Caco-2 (cell line): ENCODE data around the gene HDAC9. TPM values are rescaled to one million over a fixed set of nuclear protein-coding genes. Genes with fewer than 3 reads are reported as not detected.

ENCODE experiments used
- BruUV-seq: library from RNA; stranded (reverse); fragments of 400-500 nt; replicated peaks from 2 replicates; lab custom pipeline; 2021; lab: Mats Ljungman, UMichigan
- CTCF ChIA-PET: fragments of 300-600 bp; sonication (Branson Sonifier 250); formaldehyde crosslinking; loops from one replicate; lab custom pipeline; 2022; ENCODE audit warnings: antibody characterized with exemption; lab: Charles Lee
- POLR2A ChIA-PET: fragments of 300-600 bp; sonication (Branson Sonifier 250); formaldehyde crosslinking; loops from one replicate; lab custom pipeline; 2022; ENCODE audit warnings: antibody characterized with exemption; lab: Charles Lee
- DNase-seq, 2 experiments: peaks; one replicate each; pipeline versions ENCODE4 v3.0.0 to v3.0.0-alpha.2; 2020 to 2022
- H3K27me3 ChIP-seq: replicated peaks from 2 replicates; pipeline ENCODE4 v1.6.0; 2011; ENCODE audit warnings: low read length; ENCODE audit not compliant: control insufficient read depth, insufficient read depth
- H3K36me3 ChIP-seq: 2 replicates; pipeline ENCODE4 v1.5.1; 2011; ENCODE audit warnings: low read length; ENCODE audit not compliant: control insufficient read depth, insufficient read depth
- H3K4me1 ChIP-seq: fragments of 250-450 bp; sonication (Bioruptor Pico); 2 replicates; pipeline ENCODE4 v1.5.1; 2020; ENCODE audit warnings: mild to moderate bottlenecking
- H3K4me3 ChIP-seq: 2 replicates; pipeline ENCODE4 v1.5.1; 2011; ENCODE audit warnings: low read depth, mild to moderate bottlenecking, control low read depth, low read length
- H3K9me3 ChIP-seq: fragments of 250-450 bp; sonication (Bioruptor Pico); 2 replicates; pipeline ENCODE4 v1.5.1; 2020; ENCODE audit warnings: mild to moderate bottlenecking, moderate library complexity
- H3K27ac Mint-ChIP-seq: one replicate; pipeline ENCODE4 v1.8.0; 2022; ENCODE audit warnings: mixed read lengths; ENCODE audit not compliant: unreplicated experiment
- H3K27me3 Mint-ChIP-seq: one replicate; pipeline ENCODE4 v1.8.0; 2022; ENCODE audit warnings: mixed read lengths; ENCODE audit not compliant: insufficient read depth, unreplicated experiment
- H3K36me3 Mint-ChIP-seq: one replicate; pipeline ENCODE4 v1.8.0; 2022; ENCODE audit warnings: mild to moderate bottlenecking, mixed read lengths; ENCODE audit not compliant: insufficient read depth, unreplicated experiment
- H3K4me1 Mint-ChIP-seq: one replicate; pipeline ENCODE4 v1.8.0; 2022; ENCODE audit warnings: low read depth, mixed read lengths; ENCODE audit not compliant: unreplicated experiment
- H3K4me3 Mint-ChIP-seq: one replicate; pipeline ENCODE4 v1.8.0; 2022; ENCODE audit warnings: mild to moderate bottlenecking, moderate library complexity, mixed read lengths; ENCODE audit not compliant: unreplicated experiment
- H3K9me3 Mint-ChIP-seq: one replicate; pipeline ENCODE4 v1.8.0; 2022; ENCODE audit warnings: mixed read lengths; ENCODE audit not compliant: unreplicated experiment
- intact Hi-C: fragments of 100-400 bp; cut with micrococcal nuclease; formaldehyde crosslinking; loops from one replicate; pipeline ENCODE4 v1.10.0; 2022; ENCODE audit not compliant: unreplicated experiment
- total RNA-seq: library from RNA; stranded (reverse); gene quantifications from 2 replicates; pipeline ENCODE4 v1.2.3, GENCODE V29; 2022
- TF ChIP-seq, protein P1 (sequence below), 2 experiments: fragments of 200-600 bp in 1 of 2; IDR thresholded peaks; 1 replicate in 1 of 2; 2 replicates in 1 of 2; pipeline versions ENCODE4 v1.5.1 to v1.8.0; 2011 to 2022; ENCODE audit warnings: antibody characterized with exemption in 1 of 2, control low read depth in 1 of 2, inconsistent platforms in 1 of 2, low read depth in 1 of 2, low read length in 1 of 2, mild to moderate bottlenecking in 1 of 2, moderate library complexity in 1 of 2; ENCODE audit not compliant: insufficient read depth in 1 of 2, severe bottlenecking in 1 of 2, unreplicated experiment in 1 of 2

HDAC9 gene
- total RNA-seq, 1 experiment from 2014 or later, result 0.27 TPM

DNA sequence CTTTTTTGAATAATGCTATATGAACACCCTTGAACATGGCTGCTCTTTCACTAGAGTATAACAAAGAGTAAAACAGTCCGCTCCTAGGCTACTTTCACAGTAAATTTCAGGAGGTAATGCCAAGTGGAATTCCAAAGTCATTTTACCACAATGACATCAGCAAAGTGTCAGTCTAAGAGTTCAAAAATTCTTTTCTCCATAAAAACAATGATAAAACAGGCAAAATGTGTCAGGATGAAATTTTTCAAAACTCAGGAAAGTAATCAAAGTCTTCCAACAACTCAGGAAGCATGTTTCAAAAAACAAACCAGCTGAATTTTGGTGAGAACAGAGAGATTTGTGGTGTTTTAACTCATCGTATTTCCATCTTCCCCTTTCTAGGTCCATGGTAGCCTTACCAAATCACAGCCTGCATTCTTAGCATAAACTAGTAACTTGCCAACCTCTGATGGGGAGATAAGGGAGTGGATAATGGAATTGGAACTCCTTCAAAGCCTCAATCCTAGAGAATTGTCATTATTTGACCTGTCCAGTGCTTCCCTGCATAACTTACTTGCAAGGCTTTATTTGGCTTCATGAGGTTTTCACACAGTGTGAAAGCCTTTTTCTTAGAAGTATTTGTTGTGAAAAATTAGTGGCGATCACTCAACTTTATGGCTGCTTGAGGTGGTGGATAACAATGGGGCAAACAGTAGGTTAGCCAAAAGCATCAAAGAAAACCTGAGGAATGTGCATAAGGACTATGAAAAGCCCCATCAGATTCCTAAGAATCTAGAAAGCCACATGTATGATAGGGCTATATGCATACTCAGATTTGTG, 302.7 kb downstream of the HDAC9 start:
- intact Hi-C loops, result no loop called here
- TF ChIP-seq, protein P1, sequence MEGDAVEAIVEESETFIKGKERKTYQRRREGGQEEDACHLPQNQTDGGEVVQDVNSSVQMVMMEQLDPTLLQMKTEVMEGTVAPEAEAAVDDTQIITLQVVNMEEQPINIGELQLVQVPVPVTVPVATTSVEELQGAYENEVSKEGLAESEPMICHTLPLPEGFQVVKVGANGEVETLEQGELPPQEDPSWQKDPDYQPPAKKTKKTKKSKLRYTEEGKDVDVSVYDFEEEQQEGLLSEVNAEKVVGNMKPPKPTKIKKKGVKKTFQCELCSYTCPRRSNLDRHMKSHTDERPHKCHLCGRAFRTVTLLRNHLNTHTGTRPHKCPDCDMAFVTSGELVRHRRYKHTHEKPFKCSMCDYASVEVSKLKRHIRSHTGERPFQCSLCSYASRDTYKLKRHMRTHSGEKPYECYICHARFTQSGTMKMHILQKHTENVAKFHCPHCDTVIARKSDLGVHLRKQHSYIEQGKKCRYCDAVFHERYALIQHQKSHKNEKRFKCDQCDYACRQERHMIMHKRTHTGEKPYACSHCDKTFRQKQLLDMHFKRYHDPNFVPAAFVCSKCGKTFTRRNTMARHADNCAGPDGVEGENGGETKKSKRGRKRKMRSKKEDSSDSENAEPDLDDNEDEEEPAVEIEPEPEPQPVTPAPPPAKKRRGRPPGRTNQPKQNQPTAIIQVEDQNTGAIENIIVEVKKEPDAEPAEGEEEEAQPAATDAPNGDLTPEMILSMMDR (IDR thresholded peaks at IDR 0.05; ENCODE audit: insufficient read depth in 1 of 2, low read depth in 1 of 2, low read length in 1 of 2, severe bottlenecking in 1 of 2, unreplicated experiment in 1 of 2), result no peak
- BruUV-seq, result no TSS peak
- no peak overlapping the region for H3K4me3 ChIP-seq
- no peak for DNase-seq
- H3K4me1 ChIP-seq, result no peaks in the 10 kb centered on the region
- ChIA-PET POLR2A (no interaction called here), CTCF (no interaction called here)
- no peak overlapping the region for H3K27ac Mint-ChIP-seq
- no peaks in the 10 kb centered on the region for H3K4me1 Mint-ChIP-seq
- no peaks in the 10 kb centered on the region for H3K36me3 Mint-ChIP-seq
- no peaks in the 10 kb centered on the region for H3K36me3 ChIP-seq
- no peaks in the 10 kb centered on the region for H3K9me3 Mint-ChIP-seq
- no peaks in the 10 kb centered on the region for H3K27me3 ChIP-seq
- H3K27me3 Mint-ChIP-seq, result no peaks in the 10 kb centered on the region
- H3K4me3 Mint-ChIP-seq, result no peak overlapping the region
- no peaks in the 10 kb centered on the region for H3K9me3 ChIP-seq

DNA sequence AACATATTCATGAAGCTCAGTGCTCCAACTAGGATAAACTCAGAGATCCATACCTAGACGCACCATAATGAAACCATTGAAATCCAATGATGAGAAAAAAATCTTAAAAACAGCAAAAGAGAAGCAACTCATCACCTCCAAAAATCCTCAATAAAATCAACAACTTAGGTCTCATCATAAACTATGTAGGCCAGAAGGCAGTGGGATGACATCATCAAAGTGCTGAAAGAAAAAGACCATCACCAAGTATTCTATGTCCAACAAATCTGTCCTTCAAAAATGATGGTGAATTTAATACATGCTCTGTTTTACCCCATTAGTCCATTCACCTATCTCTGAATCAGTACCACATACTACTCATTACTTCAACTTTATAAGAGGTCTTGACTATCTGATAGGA, 304.4 kb downstream of the HDAC9 start:
- Histone ChIP-seq H3K9me3 (no peaks in the 10 kb centered on the region), H3K4me3 (no peak overlapping the region), H3K36me3 (no peaks in the 10 kb centered on the region), H3K4me1 (no peaks in the 10 kb centered on the region), H3K27me3 (no peaks in the 10 kb centered on the region)
- Mint-ChIP-seq H3K27ac (no peak overlapping the region), H3K4me1 (no peaks in the 10 kb centered on the region), H3K36me3 (no peaks in the 10 kb centered on the region), H3K27me3 (no peaks in the 10 kb centered on the region), H3K4me3 (no peak overlapping the region), H3K9me3 (no peaks in the 10 kb centered on the region)
- no peak for DNase-seq
- intact Hi-C loops, result no loop called here
- no TSS peak for BruUV-seq
- ChIA-PET POLR2A (no interaction called here), CTCF (interaction anchor here (0.8 kb wide), 1 partner anchor 21 kb away, joined by 3 read pairs; no protein-coding TSS in a partner anchor)
- TF ChIP-seq, protein P1 (IDR thresholded peaks at IDR 0.05; ENCODE audit: insufficient read depth in 1 of 2, low read depth in 1 of 2, low read length in 1 of 2, severe bottlenecking in 1 of 2, unreplicated experiment in 1 of 2), result no peak

DNA sequence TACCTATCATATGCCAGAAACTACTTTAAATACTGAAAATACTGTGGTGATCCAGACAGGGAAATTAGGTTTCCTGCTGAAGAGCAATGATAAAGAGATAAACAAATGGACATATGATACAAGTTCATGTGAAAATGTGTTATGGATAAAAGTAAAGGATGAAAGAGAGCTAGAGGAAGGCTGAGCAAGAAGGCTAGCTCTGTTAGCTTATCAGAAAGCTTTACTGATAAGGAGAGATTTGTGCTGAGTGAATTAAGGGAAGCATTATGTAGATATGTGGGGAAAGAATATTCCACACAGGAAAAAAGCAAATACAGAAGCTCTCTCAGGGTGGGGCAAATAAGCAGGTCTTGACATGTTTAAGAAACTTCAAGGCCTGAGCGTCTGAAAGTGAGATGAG, 308.4 kb downstream of the HDAC9 start:
- no peak for DNase-seq
- H3K36me3 Mint-ChIP-seq, result no peaks in the 10 kb centered on the region
- H3K4me3 Mint-ChIP-seq, result no peak overlapping the region
- no peaks in the 10 kb centered on the region for H3K36me3 ChIP-seq
- no peaks in the 10 kb centered on the region for H3K27me3 Mint-ChIP-seq
- no peaks in the 10 kb centered on the region for H3K9me3 ChIP-seq
- H3K4me3 ChIP-seq, result no peak overlapping the region
- no peak overlapping the region for H3K27ac Mint-ChIP-seq
- no peaks in the 10 kb centered on the region for H3K4me1 Mint-ChIP-seq
- ChIA-PET POLR2A (no interaction called here), CTCF (no interaction called here)
- intact Hi-C loops, result no loop called here
- BruUV-seq, result no TSS peak
- TF ChIP-seq, protein P1 (IDR thresholded peaks at IDR 0.05; ENCODE audit: insufficient read depth in 1 of 2, low read depth in 1 of 2, low read length in 1 of 2, severe bottlenecking in 1 of 2, unreplicated experiment in 1 of 2), result no peak
- no peaks in the 10 kb centered on the region for H3K9me3 Mint-ChIP-seq
- H3K4me1 ChIP-seq, result no peaks in the 10 kb centered on the region
- no peaks in the 10 kb centered on the region for H3K27me3 ChIP-seq
